Measurements from ENCODE around the gene DPP6. TPM values are rescaled to one million over a fixed set of nuclear protein-coding genes. Genes with fewer than 3 reads are reported as not detected.

DPP6 gene
- total and polyA plus RNA-seq, 9 of the 15 experiments (the other 6 are each of a cell fraction or from before 2014, with no cell fraction given): not detected

GRCh38 chr7:154652564-154652963, 600.4 kb downstream of the DPP6 start (continued):
- TF ChIP-seq, protein P1, sequence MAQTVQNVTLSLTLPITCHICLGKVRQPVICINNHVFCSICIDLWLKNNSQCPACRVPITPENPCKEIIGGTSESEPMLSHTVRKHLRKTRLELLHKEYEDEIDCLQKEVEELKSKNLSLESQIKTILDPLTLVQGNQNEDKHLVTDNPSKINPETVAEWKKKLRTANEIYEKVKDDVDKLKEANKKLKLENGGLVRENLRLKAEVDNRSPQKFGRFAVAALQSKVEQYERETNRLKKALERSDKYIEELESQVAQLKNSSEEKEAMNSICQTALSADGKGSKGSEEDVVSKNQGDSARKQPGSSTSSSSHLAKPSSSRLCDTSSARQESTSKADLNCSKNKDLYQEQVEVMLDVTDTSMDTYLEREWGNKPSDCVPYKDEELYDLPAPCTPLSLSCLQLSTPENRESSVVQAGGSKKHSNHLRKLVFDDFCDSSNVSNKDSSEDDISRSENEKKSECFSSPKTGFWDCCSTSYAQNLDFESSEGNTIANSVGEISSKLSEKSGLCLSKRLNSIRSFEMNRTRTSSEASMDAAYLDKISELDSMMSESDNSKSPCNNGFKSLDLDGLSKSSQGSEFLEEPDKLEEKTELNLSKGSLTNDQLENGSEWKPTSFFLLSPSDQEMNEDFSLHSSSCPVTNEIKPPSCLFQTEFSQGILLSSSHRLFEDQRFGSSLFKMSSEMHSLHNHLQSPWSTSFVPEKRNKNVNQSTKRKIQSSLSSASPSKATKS (CRISPR knock-in tag; IDR thresholded peaks at IDR 0.05): no peak
- TF ChIP-seq, protein P2, sequence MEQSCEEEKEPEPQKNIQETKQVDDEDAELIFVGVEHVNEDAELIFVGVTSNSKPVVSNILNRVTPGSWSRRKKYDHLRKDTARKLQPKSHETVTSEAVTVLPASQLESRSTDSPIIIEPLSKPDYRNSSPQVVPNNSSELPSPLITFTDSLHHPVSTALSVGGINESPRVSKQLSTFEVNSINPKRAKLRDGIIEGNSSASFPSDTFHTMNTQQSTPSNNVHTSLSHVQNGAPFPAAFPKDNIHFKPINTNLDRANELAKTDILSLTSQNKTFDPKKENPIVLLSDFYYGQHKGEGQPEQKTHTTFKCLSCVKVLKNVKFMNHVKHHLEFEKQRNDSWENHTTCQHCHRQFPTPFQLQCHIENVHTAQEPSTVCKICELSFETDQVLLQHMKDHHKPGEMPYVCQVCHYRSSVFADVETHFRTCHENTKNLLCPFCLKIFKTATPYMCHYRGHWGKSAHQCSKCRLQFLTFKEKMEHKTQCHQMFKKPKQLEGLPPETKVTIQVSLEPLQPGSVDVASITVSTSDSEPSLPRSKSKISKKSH (CRISPR knock-in tag; IDR thresholded peaks at IDR 0.05): no peak
- TF ChIP-seq ZNF408 (CRISPR knock-in tag; IDR thresholded peaks at IDR 0.05; ENCODE audit: low read depth): no peak

- Histone ChIP-seq H4K20me1 (replicated peaks; ENCODE audit: control insufficient read depth, insufficient read depth, low read length) (no peaks in the 10 kb centered on the region), H3K9me1 (ENCODE audit: control insufficient read depth, insufficient read depth, low read length) (peaks cover 3% of the 10 kb centered on the region), H3K9me3 (replicated peaks; ENCODE audit: control insufficient read depth, insufficient read depth, low read depth, low read length) (no peaks in the 10 kb centered on the region), H3K9ac (ENCODE audit: insufficient read depth in 1 of 2, low read depth in 2 of 2, low read length in 2 of 2) (no peak overlapping the region), H3K79me2 (ENCODE audit: control insufficient read depth, insufficient read depth, low read length) (no peaks in the 10 kb centered on the region), H3K27me3 (ENCODE audit: control insufficient read depth in 2 of 2, insufficient read depth in 2 of 2, low read length in 2 of 2) (peaks cover 20 to 51% of the 10 kb centered on the region in 2 experiments), H3K4me2 (ENCODE audit: insufficient read depth, low read length) (no peak overlapping the region), H2AFZ (ENCODE audit: low read depth, low read length) (no peak overlapping the region), H3K36me3 (ENCODE audit: control insufficient read depth, insufficient read depth, low read length) (no peaks in the 10 kb centered on the region), H3K4me1 (replicated peaks in 1 of 2; ENCODE audit: control insufficient read depth in 2 of 2, insufficient read depth in 2 of 2, low read length in 2 of 2) (peaks cover 0 to 10% of the 10 kb centered on the region in 2 experiments; a peak in 3 of 5 replicates), H3K27ac (ENCODE audit: extremely low read depth, low read depth, low read length) (no peak overlapping the region), H3K4me3 (no peak overlapping the region)
- intact Hi-C loops (cut with micrococcal nuclease): no loop called here
- FAIRE-seq: no peak
- WGBS (ENCODE audit: insufficient coverage, low coverage, missing lambda C conversion rate): 4% methylated on average over 1 of the region's 1 CpG
- no peak for ATAC-seq
- no peak for DNase-seq (ENCODE audit: extremely low read depth in 1 of 4, low spot score in 3 of 4)
- no TSS peak for BruUV-seq (replicated peaks)
- in situ Hi-C loops (cut with MboI): no loop called here
- POLR2A ChIA-PET: interaction anchor here (1.4 kb wide), 1 partner anchor 13 kb away, joined by 3 read pairs; no protein-coding TSS in a partner anchor
- CTCF ChIA-PET (ENCODE audit: low intra/inter-chr PET ratio): no interaction called here
- TF ChIP-seq MCM2 (IDR thresholded peaks at IDR 0.05; ENCODE audit: low read depth) (no peak), ZBED1 (IDR thresholded peaks at IDR 0.05) (no peak), FOXA3 (CRISPR knock-in tag; conservative IDR thresholded peaks at IDR 0.05 in 1 of 2, IDR thresholded peaks at IDR 0.05 in 1 of 2) (no peak), ZNF507 (tag; conservative IDR thresholded peaks at IDR 0.05) (no peak), MTA3 (IDR thresholded peaks at IDR 0.05; ENCODE audit: borderline replicate concordance) (no peak), GATAD2B (IDR thresholded peaks at IDR 0.05; ENCODE audit: borderline replicate concordance) (peak; percentile 40; the same call in 1 of the 2 replicates), SETDB1 (IDR thresholded peaks at IDR 0.05; ENCODE audit: low read length) (no peak), PTRF (tag; IDR thresholded peaks at IDR 0.05) (no peak)
- TF ChIP-seq, protein P3, sequence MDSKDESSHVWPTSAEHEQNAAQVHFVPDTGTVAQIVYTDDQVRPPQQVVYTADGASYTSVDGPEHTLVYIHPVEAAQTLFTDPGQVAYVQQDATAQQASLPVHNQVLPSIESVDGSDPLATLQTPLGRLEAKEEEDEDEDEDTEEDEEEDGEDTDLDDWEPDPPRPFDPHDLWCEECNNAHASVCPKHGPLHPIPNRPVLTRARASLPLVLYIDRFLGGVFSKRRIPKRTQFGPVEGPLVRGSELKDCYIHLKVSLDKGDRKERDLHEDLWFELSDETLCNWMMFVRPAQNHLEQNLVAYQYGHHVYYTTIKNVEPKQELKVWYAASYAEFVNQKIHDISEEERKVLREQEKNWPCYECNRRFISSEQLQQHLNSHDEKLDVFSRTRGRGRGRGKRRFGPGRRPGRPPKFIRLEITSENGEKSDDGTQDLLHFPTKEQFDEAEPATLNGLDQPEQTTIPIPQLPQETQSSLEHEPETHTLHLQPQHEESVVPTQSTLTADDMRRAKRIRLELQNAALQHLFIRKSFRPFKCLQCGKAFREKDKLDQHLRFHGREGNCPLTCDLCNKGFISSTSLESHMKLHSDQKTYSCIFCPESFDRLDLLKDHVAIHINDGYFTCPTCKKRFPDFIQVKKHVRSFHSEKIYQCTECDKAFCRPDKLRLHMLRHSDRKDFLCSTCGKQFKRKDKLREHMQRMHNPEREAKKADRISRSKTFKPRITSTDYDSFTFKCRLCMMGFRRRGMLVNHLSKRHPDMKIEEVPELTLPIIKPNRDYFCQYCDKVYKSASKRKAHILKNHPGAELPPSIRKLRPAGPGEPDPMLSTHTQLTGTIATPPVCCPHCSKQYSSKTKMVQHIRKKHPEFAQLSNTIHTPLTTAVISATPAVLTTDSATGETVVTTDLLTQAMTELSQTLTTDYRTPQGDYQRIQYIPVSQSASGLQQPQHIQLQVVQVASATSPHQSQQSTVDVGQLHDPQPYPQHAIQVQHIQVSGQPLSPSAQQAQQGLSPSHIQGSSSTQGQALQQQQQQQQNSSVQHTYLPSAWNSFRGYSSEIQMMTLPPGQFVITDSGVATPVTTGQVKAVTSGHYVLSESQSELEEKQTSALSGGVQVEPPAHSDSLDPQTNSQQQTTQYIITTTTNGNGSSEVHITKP (IDR thresholded peaks at IDR 0.05; ENCODE audit: partially characterized antibody): no peak
- TF ChIP-seq, protein P4, sequence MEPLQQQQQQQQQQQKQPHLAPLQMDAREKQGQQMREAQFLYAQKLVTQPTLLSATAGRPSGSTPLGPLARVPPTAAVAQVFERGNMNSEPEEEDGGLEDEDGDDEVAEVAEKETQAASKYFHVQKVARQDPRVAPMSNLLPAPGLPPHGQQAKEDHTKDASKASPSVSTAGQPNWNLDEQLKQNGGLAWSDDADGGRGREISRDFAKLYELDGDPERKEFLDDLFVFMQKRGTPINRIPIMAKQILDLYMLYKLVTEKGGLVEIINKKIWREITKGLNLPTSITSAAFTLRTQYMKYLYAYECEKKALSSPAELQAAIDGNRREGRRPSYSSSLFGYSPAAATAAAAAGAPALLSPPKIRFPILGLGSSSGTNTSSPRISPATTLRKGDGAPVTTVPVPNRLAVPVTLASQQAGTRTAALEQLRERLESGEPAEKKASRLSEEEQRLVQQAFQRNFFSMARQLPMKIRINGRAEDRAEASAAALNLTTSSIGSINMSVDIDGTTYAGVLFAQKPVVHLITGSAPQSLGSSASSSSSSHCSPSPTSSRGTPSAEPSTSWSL (CRISPR knock-in tag; IDR thresholded peaks at IDR 0.05; ENCODE audit: borderline replicate concordance): no peak
Observed at GRCh38 chr7:154653281-154653680, 601.1 kb downstream of the DPP6 start.
